Measurements from ENCODE around the gene TRIM56. TPM values are rescaled to one million over a fixed set of nuclear protein-coding genes. Genes with fewer than 3 reads are reported as not detected.

TRIM56 gene
- total and polyA plus RNA-seq, 2 of the 13 experiments (the other 11 are each of a cell fraction or from before 2014, with no cell fraction given): 3.2 to 7.1 TPM

GRCh38 chr7:101124376-101125056, 39.2 kb downstream of the TRIM56 start (continued):
- TF ChIP-seq SKIL (CRISPR knock-in tag; IDR thresholded peaks at IDR 0.05; ENCODE audit: borderline replicate concordance): peak; percentile 81
- TF ChIP-seq ZNF709 (CRISPR knock-in tag; IDR thresholded peaks at IDR 0.05): 0 out of 2 replicates have a peak, but pooled peaks have one; percentile 9
- TF ChIP-seq YY1 (IDR thresholded peaks at IDR 0.05; ENCODE audit: insufficient read depth, insufficient replicate concordance, low read depth, low read length): no peak
- no peak for TF ChIP-seq LCORL (IDR thresholded peaks at IDR 0.05)
- TF ChIP-seq LCORL (CRISPR knock-in tag; IDR thresholded peaks at IDR 0.05): peak; percentile 53; the same call in 1 of the 2 replicates
- no peak for TF ChIP-seq TBL1XR1 (IDR thresholded peaks at IDR 0.05; ENCODE audit: borderline replicate concordance, low read length, partially characterized antibody)
- TF ChIP-seq CCDC6 (CRISPR knock-in tag; IDR thresholded peaks at IDR 0.05): no peak
- TF ChIP-seq ZNF142 (CRISPR knock-in tag; IDR thresholded peaks at IDR 0.05): no peak
- TF ChIP-seq ZNF644 (CRISPR knock-in tag; IDR thresholded peaks at IDR 0.05; ENCODE audit: low read depth): no peak
- peak; percentile 90 for TF ChIP-seq ELF3 (CRISPR knock-in tag; IDR thresholded peaks at IDR 0.05)
- TF ChIP-seq ZNF850 (CRISPR knock-in tag; conservative IDR thresholded peaks at IDR 0.05): no peak
- peak; percentile 42; the same call in 1 of the 2 replicates for TF ChIP-seq ZNF746 (CRISPR knock-in tag; IDR thresholded peaks at IDR 0.05)
- peak; percentile 49; the same call in 1 of the 2 replicates for TF ChIP-seq HDAC2 (CRISPR knock-in tag; IDR thresholded peaks at IDR 0.05)
- no peak for TF ChIP-seq ZNF557 (CRISPR knock-in tag; IDR thresholded peaks at IDR 0.05)
- no peak for TF ChIP-seq HNRNPK (IDR thresholded peaks at IDR 0.05; ENCODE audit: low read depth, low read length, poor library complexity, severe bottlenecking)
- TF ChIP-seq SP5 (CRISPR knock-in tag; IDR thresholded peaks at IDR 0.05; ENCODE audit: borderline replicate concordance, low read depth): peak; percentile 47
- TF ChIP-seq PRPF4 (IDR thresholded peaks at IDR 0.05; ENCODE audit: low read depth, low read length, poor library complexity, severe bottlenecking): no peak
- no peak for TF ChIP-seq ZNF598 (CRISPR knock-in tag; IDR thresholded peaks at IDR 0.05; ENCODE audit: borderline replicate concordance)
- TF ChIP-seq AFF4 (CRISPR knock-in tag; IDR thresholded peaks at IDR 0.05): no peak
